ENCODE data around the gene IFITM10. TPM values are rescaled to one million over a fixed set of nuclear protein-coding genes. Genes with fewer than 3 reads are reported as not detected.
A peak's percentile ranks its signal among the peaks of the same experiment; 100 is the strongest.

Gene IFITM10
- total RNA-seq (2014; rRNA removed; shearing (Covaris generic)) (1.6 and 67.4 TPM in 2 replicates), polyA plus RNA-seq (2016; fragmentation: Nextera tagmentation; extraction: Ambion mirVana) (0.41 and 0.53 TPM in 2 replicates)

DNA sequence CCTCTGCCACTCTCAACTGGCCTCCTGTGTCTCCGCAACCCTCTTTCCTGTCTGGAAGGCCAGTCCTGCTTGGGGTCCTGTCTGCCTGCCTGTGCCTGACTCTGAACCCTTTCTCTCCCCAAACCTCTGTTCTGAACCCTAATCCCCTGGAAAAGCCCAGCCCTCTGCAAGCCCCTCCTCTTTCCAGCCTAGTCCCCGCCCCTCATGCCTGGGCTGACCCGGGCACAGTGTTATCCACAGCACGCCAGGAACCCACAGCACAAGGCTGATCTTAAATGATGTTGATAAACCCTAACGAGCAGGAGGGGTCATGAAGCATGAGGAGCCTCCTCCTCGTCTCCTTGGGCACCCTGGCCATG, at the start of gene IFITM10:
TSS of gene IFITM10 (minus strand) at position 115 of the 359 bp plus-strand sequence. CDS start 153 bp downstream, outside the sequence.
- Histone ChIP-seq H3F3A (ENCODE audit: insufficient read depth) (peaks cover 9% of the 10 kb centered on the region), H3K9ac (peak within 1 kb of the TSS; percentile 74), H3K27me3 (replicated peaks; ENCODE audit: insufficient read depth) (no peaks in the 10 kb centered on the region), H3K4me3 (peak within 1 kb of the TSS; percentile 70), H2AFZ (no peak within 1 kb of the TSS), H3K79me2 (ENCODE audit: insufficient read depth) (no peaks in the 10 kb centered on the region), H3K9me2 (ENCODE audit: insufficient read depth) (no peaks in the 10 kb centered on the region), H3K4me1 (ENCODE audit: insufficient read depth) (peaks cover 21% of the 10 kb centered on the region), H3K4me2 (ENCODE audit: unreplicated experiment) (peak within 1 kb of the TSS; percentile 89), H3K36me3 (ENCODE audit: low read depth) (no peaks in the 10 kb centered on the region), H3K27ac (peak within 1 kb of the TSS; percentile 93), H4K20me1 (ENCODE audit: insufficient read depth) (no peaks in the 10 kb centered on the region), H3K9me3 (ENCODE audit: low read depth) (no peaks in the 10 kb centered on the region)
- in situ Hi-C loops (cut with MboI) = no loop called here
- DNase-seq = peak; percentile 57
- 42 to 44% methylated on average over 6 of the region's 6 CpGs for WGBS, 2 experiments (ENCODE audit: low coverage in 1 of 2, low lambda C conversion rate in 2 of 2, missing lambda C conversion rate in 2 of 2)
- TF ChIP-seq EZH2 (IDR thresholded peaks at IDR 0.05; ENCODE audit: insufficient read depth, poor library complexity, severe bottlenecking) = no peak
- TF ChIP-seq EZH2phosphoT487 (IDR thresholded peaks at IDR 0.05; ENCODE audit: insufficient read depth, low read depth) = no peak

DNA sequence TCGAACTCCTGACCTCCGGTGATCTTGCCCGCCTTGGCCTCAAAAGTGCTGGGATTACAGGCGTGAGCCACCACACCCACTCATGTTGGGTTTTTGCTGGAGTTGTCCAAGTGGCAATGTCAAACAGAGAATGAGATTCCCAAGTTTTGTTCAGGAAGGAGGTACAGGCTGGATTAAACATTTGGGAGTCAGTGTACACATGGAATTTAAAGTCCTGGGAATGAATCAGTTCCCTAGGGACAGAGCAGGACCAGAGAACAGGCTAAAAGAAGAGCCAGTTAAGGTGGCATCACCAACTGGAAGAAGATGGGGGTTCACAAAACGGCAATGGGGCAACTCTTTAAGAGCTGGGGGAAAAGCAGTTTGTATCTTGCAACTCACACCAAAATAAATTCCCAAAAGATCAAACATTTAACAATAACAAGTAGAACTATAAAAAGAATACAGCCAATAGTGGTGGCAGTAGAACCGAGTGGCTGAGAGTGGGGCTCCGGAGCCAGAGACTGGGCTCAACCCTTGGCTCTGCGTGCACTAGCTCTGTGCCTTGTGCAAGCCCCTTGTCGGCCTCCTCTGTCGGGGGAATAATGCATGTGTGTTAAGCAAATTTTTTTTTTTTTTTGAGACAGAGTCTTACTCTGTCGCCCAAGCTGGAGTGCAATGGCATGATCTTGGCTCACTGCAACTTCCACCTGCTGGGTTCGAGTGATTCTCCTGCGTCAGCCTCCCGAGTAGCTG, 47.2 kb upstream of the IFITM10 start:
- Histone ChIP-seq H3K79me2 (ENCODE audit: insufficient read depth) (no peaks in the 10 kb centered on the region), H3K4me1 (ENCODE audit: insufficient read depth) (no peaks in the 10 kb centered on the region), H4K20me1 (ENCODE audit: insufficient read depth) (no peaks in the 10 kb centered on the region), H3K9me2 (ENCODE audit: insufficient read depth) (no peaks in the 10 kb centered on the region), H3K4me2 (ENCODE audit: unreplicated experiment) (no peak overlapping the region), H3K27ac (no peak overlapping the region), H3K27me3 (replicated peaks; ENCODE audit: insufficient read depth) (peaks cover 47% of the 10 kb centered on the region), H3K9me3 (ENCODE audit: low read depth) (no peaks in the 10 kb centered on the region), H3K9ac (no peak overlapping the region), H3K4me3 (no peak overlapping the region), H3K36me3 (ENCODE audit: low read depth) (no peaks in the 10 kb centered on the region), H2AFZ (no peak overlapping the region), H3F3A (ENCODE audit: insufficient read depth) (no peaks in the 10 kb centered on the region)
- WGBS, 2 experiments (ENCODE audit: low coverage in 1 of 2, low lambda C conversion rate in 2 of 2, missing lambda C conversion rate in 2 of 2) = 62 to 68% methylated on average over 14 of the region's 14 CpGs
- TF ChIP-seq EZH2phosphoT487 (IDR thresholded peaks at IDR 0.05; ENCODE audit: insufficient read depth, low read depth) (no peak), EZH2 (IDR thresholded peaks at IDR 0.05; ENCODE audit: insufficient read depth, poor library complexity, severe bottlenecking) (no peak)
- DNase-seq = no peak
- in situ Hi-C loops (cut with MboI) = no loop called here

DNA sequence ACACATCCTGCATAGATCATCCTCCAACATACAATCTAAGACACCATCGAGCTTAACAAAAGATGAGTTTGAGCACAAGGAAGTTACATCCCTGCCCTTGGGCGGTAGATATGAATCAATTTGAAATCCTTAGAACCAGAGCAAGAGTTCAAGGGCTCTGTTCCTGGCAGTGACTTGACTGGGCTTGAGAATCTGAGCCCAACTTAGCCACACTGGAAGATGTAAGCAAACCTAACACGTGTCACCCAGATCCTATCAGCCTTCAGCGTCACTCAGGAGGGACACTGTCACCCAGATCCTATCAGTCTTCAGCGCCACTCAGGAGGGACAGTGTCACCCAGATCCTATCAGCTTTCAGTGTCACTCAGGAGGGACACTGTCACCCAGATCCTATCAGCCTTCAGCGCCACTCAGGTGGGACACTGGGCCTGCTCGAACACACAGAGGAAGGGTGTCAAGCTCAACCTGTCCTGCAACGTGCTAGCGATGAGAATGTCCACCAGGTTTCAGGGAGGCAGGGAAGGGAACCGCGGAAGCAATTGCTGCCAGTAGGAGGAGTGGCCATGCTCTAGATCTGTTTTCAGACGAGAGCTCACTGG, 46.1 kb upstream of the IFITM10 start:
- Histone ChIP-seq H2AFZ (no peak overlapping the region), H3K4me2 (ENCODE audit: unreplicated experiment) (no peak overlapping the region), H3K79me2 (ENCODE audit: insufficient read depth) (no peaks in the 10 kb centered on the region), H3K9ac (no peak overlapping the region), H4K20me1 (ENCODE audit: insufficient read depth) (no peaks in the 10 kb centered on the region), H3F3A (ENCODE audit: insufficient read depth) (no peaks in the 10 kb centered on the region), H3K27me3 (replicated peaks; ENCODE audit: insufficient read depth) (peaks cover 57% of the 10 kb centered on the region), H3K9me2 (ENCODE audit: insufficient read depth) (no peaks in the 10 kb centered on the region), H3K27ac (no peak overlapping the region), H3K9me3 (ENCODE audit: low read depth) (no peaks in the 10 kb centered on the region), H3K4me3 (no peak overlapping the region), H3K36me3 (ENCODE audit: low read depth) (no peaks in the 10 kb centered on the region), H3K4me1 (ENCODE audit: insufficient read depth) (no peaks in the 10 kb centered on the region)
- in situ Hi-C loops (cut with MboI) = no loop called here
- no peak for DNase-seq
- 45 to 52% methylated on average over 12 of the region's 12 CpGs for WGBS, 2 experiments (ENCODE audit: low coverage in 1 of 2, low lambda C conversion rate in 2 of 2, missing lambda C conversion rate in 2 of 2)
- TF ChIP-seq EZH2 (IDR thresholded peaks at IDR 0.05; ENCODE audit: insufficient read depth, poor library complexity, severe bottlenecking) (no peak), EZH2phosphoT487 (IDR thresholded peaks at IDR 0.05; ENCODE audit: insufficient read depth, low read depth) (no peak)

DNA sequence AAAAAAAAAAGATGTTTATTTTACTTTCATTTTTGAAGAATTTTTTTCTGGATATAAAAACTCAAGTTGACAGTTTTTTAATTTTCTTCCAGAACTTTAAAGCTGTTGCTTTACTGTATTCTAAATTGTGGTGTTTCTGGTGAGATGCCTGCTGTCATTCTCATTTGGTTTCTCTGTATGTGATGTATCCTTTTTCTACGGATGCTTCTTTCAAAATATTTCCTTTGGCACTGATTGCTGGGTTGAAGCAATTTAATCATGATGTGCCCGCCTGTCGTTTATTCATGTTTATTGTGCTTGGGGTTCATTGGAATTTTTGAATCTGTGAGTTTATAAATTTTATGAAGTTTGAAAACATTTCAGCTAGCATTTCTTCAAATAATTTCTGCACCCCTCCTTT, 42.7 kb upstream of the IFITM10 start:
- Histone ChIP-seq H3K79me2 (ENCODE audit: insufficient read depth) (no peaks in the 10 kb centered on the region), H3K4me1 (ENCODE audit: insufficient read depth) (no peaks in the 10 kb centered on the region), H2AFZ (no peak overlapping the region), H3K9me2 (ENCODE audit: insufficient read depth) (no peaks in the 10 kb centered on the region), H3K27me3 (replicated peaks; ENCODE audit: insufficient read depth) (peaks cover 74% of the 10 kb centered on the region), H3K9ac (no peak overlapping the region), H3F3A (ENCODE audit: insufficient read depth) (no peaks in the 10 kb centered on the region), H3K27ac (no peak overlapping the region), H3K4me2 (ENCODE audit: unreplicated experiment) (no peak overlapping the region), H3K4me3 (no peak overlapping the region), H3K36me3 (ENCODE audit: low read depth) (no peaks in the 10 kb centered on the region), H3K9me3 (ENCODE audit: low read depth) (no peaks in the 10 kb centered on the region), H4K20me1 (ENCODE audit: insufficient read depth) (no peaks in the 10 kb centered on the region)
- WGBS, 2 experiments (ENCODE audit: low coverage in 1 of 2, low lambda C conversion rate in 2 of 2, missing lambda C conversion rate in 2 of 2) = 30 to 35% methylated on average over 3 of the region's 3 CpGs
- no peak for DNase-seq
- in situ Hi-C loops (cut with MboI) = no loop called here
- TF ChIP-seq EZH2 (IDR thresholded peaks at IDR 0.05; ENCODE audit: insufficient read depth, poor library complexity, severe bottlenecking) (no peak), EZH2phosphoT487 (IDR thresholded peaks at IDR 0.05; ENCODE audit: insufficient read depth, low read depth) (no peak)

Data from GM23248 (cell line).